ENCODE measurements around the gene KANK3.
"Not testable (repeated sequence)": the region's sequence is repeated elsewhere in the genome, so short reads cannot be mapped to it uniquely, and the experiment has no call there.

GRCh38 chr19:8384569-8384968 is 41.5 kb upstream of the KANK3 start:
- TF ChIP-seq, protein P1, sequence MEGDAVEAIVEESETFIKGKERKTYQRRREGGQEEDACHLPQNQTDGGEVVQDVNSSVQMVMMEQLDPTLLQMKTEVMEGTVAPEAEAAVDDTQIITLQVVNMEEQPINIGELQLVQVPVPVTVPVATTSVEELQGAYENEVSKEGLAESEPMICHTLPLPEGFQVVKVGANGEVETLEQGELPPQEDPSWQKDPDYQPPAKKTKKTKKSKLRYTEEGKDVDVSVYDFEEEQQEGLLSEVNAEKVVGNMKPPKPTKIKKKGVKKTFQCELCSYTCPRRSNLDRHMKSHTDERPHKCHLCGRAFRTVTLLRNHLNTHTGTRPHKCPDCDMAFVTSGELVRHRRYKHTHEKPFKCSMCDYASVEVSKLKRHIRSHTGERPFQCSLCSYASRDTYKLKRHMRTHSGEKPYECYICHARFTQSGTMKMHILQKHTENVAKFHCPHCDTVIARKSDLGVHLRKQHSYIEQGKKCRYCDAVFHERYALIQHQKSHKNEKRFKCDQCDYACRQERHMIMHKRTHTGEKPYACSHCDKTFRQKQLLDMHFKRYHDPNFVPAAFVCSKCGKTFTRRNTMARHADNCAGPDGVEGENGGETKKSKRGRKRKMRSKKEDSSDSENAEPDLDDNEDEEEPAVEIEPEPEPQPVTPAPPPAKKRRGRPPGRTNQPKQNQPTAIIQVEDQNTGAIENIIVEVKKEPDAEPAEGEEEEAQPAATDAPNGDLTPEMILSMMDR (IDR thresholded peaks at IDR 0.05) = not testable (repeated sequence)
- TF ChIP-seq EP300, POLR2AphosphoS5 (IDR thresholded peaks at IDR 0.05): not testable (repeated sequence)
